Cardiac fibroblast (primary cell): ENCODE data around the gene AKAP6.
A peak's percentile ranks its signal among the peaks of the same experiment; 100 is the strongest.

Source experiments
- DNase-seq, 2 donors: peaks; one replicate each; pipeline versions ENCODE4 v3.0.0 to v3.0.0-alpha.2; 2010; ENCODE audit warnings: low read depth in 2 of 2
- H3K4me3 ChIP-seq, 2 donors: replicated peaks in 1 of 2; 1 replicate in 1 of 2; 2 replicates in 1 of 2; pipeline ENCODE4 v1.5.1; 2011; ENCODE audit warnings: low read depth in 2 of 2, low read length in 2 of 2, mild to moderate bottlenecking in 2 of 2, moderate library complexity in 1 of 2
- TF ChIP-seq, protein P1 (sequence below): IDR thresholded peaks from one replicate; pipeline ENCODE4 v1.5.1; 2011; ENCODE audit warnings: low read depth, mild to moderate bottlenecking, low read length, inconsistent platforms

AKAP6 gene

GRCh38 chr14:32835924-32836323 lies 506.8 kb downstream of the AKAP6 start:
- H3K4me3 ChIP-seq, result no peak overlapping the region
- TF ChIP-seq, protein P1, sequence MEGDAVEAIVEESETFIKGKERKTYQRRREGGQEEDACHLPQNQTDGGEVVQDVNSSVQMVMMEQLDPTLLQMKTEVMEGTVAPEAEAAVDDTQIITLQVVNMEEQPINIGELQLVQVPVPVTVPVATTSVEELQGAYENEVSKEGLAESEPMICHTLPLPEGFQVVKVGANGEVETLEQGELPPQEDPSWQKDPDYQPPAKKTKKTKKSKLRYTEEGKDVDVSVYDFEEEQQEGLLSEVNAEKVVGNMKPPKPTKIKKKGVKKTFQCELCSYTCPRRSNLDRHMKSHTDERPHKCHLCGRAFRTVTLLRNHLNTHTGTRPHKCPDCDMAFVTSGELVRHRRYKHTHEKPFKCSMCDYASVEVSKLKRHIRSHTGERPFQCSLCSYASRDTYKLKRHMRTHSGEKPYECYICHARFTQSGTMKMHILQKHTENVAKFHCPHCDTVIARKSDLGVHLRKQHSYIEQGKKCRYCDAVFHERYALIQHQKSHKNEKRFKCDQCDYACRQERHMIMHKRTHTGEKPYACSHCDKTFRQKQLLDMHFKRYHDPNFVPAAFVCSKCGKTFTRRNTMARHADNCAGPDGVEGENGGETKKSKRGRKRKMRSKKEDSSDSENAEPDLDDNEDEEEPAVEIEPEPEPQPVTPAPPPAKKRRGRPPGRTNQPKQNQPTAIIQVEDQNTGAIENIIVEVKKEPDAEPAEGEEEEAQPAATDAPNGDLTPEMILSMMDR, result no peak
- DNase-seq, result no peak

DNA sequence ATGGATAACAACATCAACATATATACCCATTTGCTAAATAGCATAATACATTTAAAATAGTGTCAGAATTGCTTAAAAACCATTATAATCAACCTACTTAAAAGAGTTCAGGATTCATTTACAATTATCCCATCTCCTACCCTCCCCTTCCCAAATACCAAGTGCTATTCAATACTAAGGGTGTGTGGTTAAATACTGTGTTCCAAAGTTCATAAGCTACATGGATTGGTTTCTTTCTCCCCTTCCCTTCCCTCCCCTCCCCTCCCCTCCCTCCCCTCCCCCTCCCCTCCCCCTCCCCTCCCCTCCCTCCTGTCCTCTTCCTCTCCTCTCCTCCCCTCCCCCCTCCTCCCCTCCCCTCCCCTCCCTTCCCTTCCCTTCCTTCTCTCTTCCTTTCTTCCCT lies 512.6 kb downstream of the AKAP6 start:
- DNase-seq, result no peak
- TF ChIP-seq, protein P1, result no peak

GRCh38 chr14:32846821-32847365 lies 517.8 kb downstream of the AKAP6 start:
- DNase-seq, result peak in 1 of 2 donors; percentile 20

More for the DNA sequence above, 512.6 kb downstream of the AKAP6 start:
- H3K4me3 ChIP-seq, result no peak overlapping the region

DNA sequence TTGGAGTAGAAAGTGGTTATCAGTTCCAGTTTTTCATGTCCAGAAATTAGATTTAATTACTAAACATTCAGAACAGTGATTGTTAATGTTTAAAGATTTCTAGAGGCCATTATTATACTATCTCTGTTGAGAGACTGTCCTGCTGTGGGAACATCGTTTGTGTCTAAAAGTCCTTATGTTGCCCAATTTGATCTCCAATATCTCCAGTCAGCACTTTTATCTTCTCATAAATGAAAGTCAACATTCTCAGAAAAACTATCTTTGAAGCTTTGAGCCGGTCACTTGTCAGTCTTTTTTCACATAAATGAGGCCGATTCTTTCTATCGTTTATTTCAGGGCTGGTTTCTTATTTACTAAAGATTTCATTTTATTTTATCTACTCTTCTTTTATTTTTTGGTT lies 518.8 kb downstream of the AKAP6 start:
- DNase-seq, result no peak
- H3K4me3 ChIP-seq, result no peak overlapping the region
- TF ChIP-seq, protein P1, result no peak

More at GRCh38 chr14:32846821-32847365, 517.8 kb downstream of the AKAP6 start:
- no peak overlapping the region for H3K4me3 ChIP-seq
- TF ChIP-seq, protein P1, result no peak

GRCh38 chr14:32865827-32866376 lies 536.8 kb downstream of the AKAP6 start:
- H3K4me3 ChIP-seq, result no peak overlapping the region
- TF ChIP-seq, protein P1, result no peak
- DNase-seq, result no peak

DNA sequence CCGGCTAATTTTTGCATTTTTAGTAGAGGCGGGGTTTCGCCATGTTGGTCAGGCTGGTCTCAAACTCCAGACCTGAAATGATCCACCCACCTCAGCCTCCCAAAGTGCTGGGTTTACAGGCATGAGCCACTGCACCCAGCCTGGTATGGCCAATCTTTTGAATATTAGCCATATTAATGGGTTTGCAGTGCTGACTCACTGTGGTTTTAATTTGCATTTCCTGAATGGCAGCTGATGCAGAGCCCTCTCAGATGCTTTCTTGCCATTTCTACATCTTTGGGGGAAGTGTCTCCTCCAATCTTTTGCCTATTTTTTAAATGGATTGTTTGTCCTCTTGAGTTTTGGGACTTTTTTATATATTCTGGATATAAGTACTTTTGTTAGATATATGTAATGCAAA lies 554.1 kb downstream of the AKAP6 start:
- no peak overlapping the region for H3K4me3 ChIP-seq
- DNase-seq, result peak in 1 of 2 donors; percentile 18
- TF ChIP-seq, protein P1, result no peak
